NCI-H1436 (cell line): ENCODE measurements around the gene COL3A1.

ENCODE experiments used
- DNase-seq: peaks from one replicate; lab custom pipeline; 2025; lab: John Stamatoyannopoulos, UW

COL3A1 gene

GRCh38 chr2:188976545-188977268, 2.5 kb downstream of the COL3A1 start:
- DNase-seq = peak; percentile 0

GRCh38 chr2:188977317-188977716, 3.1 kb downstream of the COL3A1 start:
- no peak for DNase-seq

- DNase-seq = no peak
Measured at GRCh38 chr2:188978291-188979081, 4.3 kb downstream of the COL3A1 start.

- DNase-seq = no peak
Measured at GRCh38 chr2:188979187-188980114, 5.3 kb downstream of the COL3A1 start.

GRCh38 chr2:188983427-188984064, 9.4 kb downstream of the COL3A1 start:
- no peak for DNase-seq

- DNase-seq = no peak
Measured at GRCh38 chr2:188984065-188984491, 9.9 kb downstream of the COL3A1 start.

- DNase-seq = no peak
Measured at GRCh38 chr2:188984680-188985079, 10.5 kb downstream of the COL3A1 start.

- no peak for DNase-seq
Measured at GRCh38 chr2:188986839-188987238, 12.7 kb downstream of the COL3A1 start.

GRCh38 chr2:188993247-188993646, 19.1 kb downstream of the COL3A1 start:
- no peak for DNase-seq

- DNase-seq = no peak
Measured at GRCh38 chr2:188997263-188997662, 23.1 kb downstream of the COL3A1 start.

- DNase-seq = no peak
Measured at GRCh38 chr2:189000221-189000620, 26.0 kb downstream of the COL3A1 start.

GRCh38 chr2:189002079-189002478, 27.9 kb downstream of the COL3A1 start:
- DNase-seq = no peak

GRCh38 chr2:189008555-189009262, 34.5 kb downstream of the COL3A1 start:
- no peak for DNase-seq

- no peak for DNase-seq
Measured at GRCh38 chr2:189010536-189010935, 36.4 kb downstream of the COL3A1 start.

- DNase-seq = no peak
Measured at GRCh38 chr2:189012351-189012750, 38.2 kb downstream of the COL3A1 start.

GRCh38 chr2:189013031-189013430, 38.9 kb downstream of the COL3A1 start:
- no peak for DNase-seq

- no peak for DNase-seq
Measured at GRCh38 chr2:189013671-189014448, 39.7 kb downstream of the COL3A1 start.

- DNase-seq = no peak
Measured at GRCh38 chr2:189014449-189015138, 40.4 kb downstream of the COL3A1 start.

GRCh38 chr2:189015359-189015758, 41.2 kb downstream of the COL3A1 start:
- no peak for DNase-seq
